ENCODE measurements around the gene TBC1D2.

TBC1D2 gene

GRCh38 chr9:98159301-98159700 is 96.1 kb downstream of the TBC1D2 start:
- no peak overlapping the region for H3K27ac ChIP-seq (ENCODE audit: low read depth, low read length, poor library complexity, severe bottlenecking)
- no peaks in the 10 kb centered on the region for H3K9me3 ChIP-seq (ENCODE audit: low read length)
- TF ChIP-seq CTCF (IDR thresholded peaks at IDR 0.05; ENCODE audit: low read length) = no peak
- no peak for TF ChIP-seq EZH2 (IDR thresholded peaks at IDR 0.05; ENCODE audit: borderline replicate concordance, low read length)
- no peaks in the 10 kb centered on the region for H3K79me2 ChIP-seq (ENCODE audit: insufficient read depth, low read length)
- no peaks in the 10 kb centered on the region for H3K4me1 ChIP-seq (ENCODE audit: insufficient read depth, low read length, severe bottlenecking)
- H3K4me2 ChIP-seq (ENCODE audit: low read length) = no peak overlapping the region
- no peak overlapping the region for H2AFZ ChIP-seq (ENCODE audit: low read length)
- no peaks in the 10 kb centered on the region for H3K27me3 ChIP-seq (ENCODE audit: insufficient read depth, low read length)
- H3F3A ChIP-seq (ENCODE audit: insufficient read depth, low read length) = no peaks in the 10 kb centered on the region
- no peak overlapping the region for H3K4me3 ChIP-seq (ENCODE audit: low read depth, low read length, poor library complexity, severe bottlenecking)
- H4K20me1 ChIP-seq (ENCODE audit: insufficient read depth, low read length) = no peaks in the 10 kb centered on the region
- no peaks in the 10 kb centered on the region for H3K9me2 ChIP-seq (ENCODE audit: low read depth, low read length)
- no peak overlapping the region for H3K9ac ChIP-seq (ENCODE audit: low read length)
- H3K36me3 ChIP-seq (ENCODE audit: insufficient read depth, low read length) = no peaks in the 10 kb centered on the region

GRCh38 chr9:98158071-98158831 is 97.2 kb downstream of the TBC1D2 start:
- Histone ChIP-seq H3K4me1 (ENCODE audit: insufficient read depth, low read length, severe bottlenecking) (no peaks in the 10 kb centered on the region), H3K9ac (ENCODE audit: low read length) (no peak overlapping the region), H3K27me3 (ENCODE audit: insufficient read depth, low read length) (no peaks in the 10 kb centered on the region), H3K36me3 (ENCODE audit: insufficient read depth, low read length) (no peaks in the 10 kb centered on the region), H3F3A (ENCODE audit: insufficient read depth, low read length) (no peaks in the 10 kb centered on the region), H3K9me3 (ENCODE audit: low read length) (no peaks in the 10 kb centered on the region), H3K4me3 (ENCODE audit: low read depth, low read length, poor library complexity, severe bottlenecking) (no peak overlapping the region), H2AFZ (ENCODE audit: low read length) (no peak overlapping the region), H4K20me1 (ENCODE audit: insufficient read depth, low read length) (no peaks in the 10 kb centered on the region), H3K27ac (ENCODE audit: low read depth, low read length, poor library complexity, severe bottlenecking) (no peak overlapping the region), H3K79me2 (ENCODE audit: insufficient read depth, low read length) (no peaks in the 10 kb centered on the region), H3K4me2 (ENCODE audit: low read length) (no peak overlapping the region), H3K9me2 (ENCODE audit: low read depth, low read length) (no peaks in the 10 kb centered on the region)
- TF ChIP-seq EZH2 (IDR thresholded peaks at IDR 0.05; ENCODE audit: borderline replicate concordance, low read length) (no peak), CTCF (IDR thresholded peaks at IDR 0.05; ENCODE audit: low read length) (no peak)

- Histone ChIP-seq H3K27ac (ENCODE audit: low read depth, low read length, poor library complexity, severe bottlenecking) (no peak overlapping the region), H3K9ac (ENCODE audit: low read length) (no peak overlapping the region), H3K27me3 (ENCODE audit: insufficient read depth, low read length) (no peaks in the 10 kb centered on the region), H3K36me3 (ENCODE audit: insufficient read depth, low read length) (no peaks in the 10 kb centered on the region), H3K4me2 (ENCODE audit: low read length) (no peak overlapping the region), H3K9me3 (ENCODE audit: low read length) (no peaks in the 10 kb centered on the region), H4K20me1 (ENCODE audit: insufficient read depth, low read length) (no peaks in the 10 kb centered on the region), H3K79me2 (ENCODE audit: insufficient read depth, low read length) (no peaks in the 10 kb centered on the region), H3K4me3 (ENCODE audit: low read depth, low read length, poor library complexity, severe bottlenecking) (no peak overlapping the region), H3K9me2 (ENCODE audit: low read depth, low read length) (no peaks in the 10 kb centered on the region), H3K4me1 (ENCODE audit: insufficient read depth, low read length, severe bottlenecking) (no peaks in the 10 kb centered on the region), H2AFZ (ENCODE audit: low read length) (no peak overlapping the region), H3F3A (ENCODE audit: insufficient read depth, low read length) (no peaks in the 10 kb centered on the region)
- no peak for TF ChIP-seq EZH2 (IDR thresholded peaks at IDR 0.05; ENCODE audit: borderline replicate concordance, low read length)
- no peak for TF ChIP-seq CTCF (IDR thresholded peaks at IDR 0.05; ENCODE audit: low read length)
These were observed 98.1 kb downstream of the TBC1D2 start for GRCh38 chr9:98157372-98157771.
